ENCODE results near the gene SPI1.

SPI1 gene

GRCh38 chr11:47378010-47378835, at the start of gene SPI1:
TSS of gene SPI1 (minus strand) at chr11:47378547. CDS start at chr11:47378353, 194 bp downstream.
- DNase-seq (ENCODE audit: low read depth in 2 of 2), result no peak

GRCh38 chr11:47426062-47426956, 48.0 kb upstream of the SPI1 start, which contains the start of gene PSMC3:
TSS of gene PSMC3 (minus strand) at chr11:47426439. CDS start at chr11:47426279, 160 bp downstream.
- peak; percentile 97 to 99 for DNase-seq (ENCODE audit: low read depth in 2 of 2)

GRCh38 chr11:47425611-47426010, 47.3 kb upstream of the SPI1 start:
- no peak for DNase-seq (ENCODE audit: low read depth in 2 of 2)

DNA sequence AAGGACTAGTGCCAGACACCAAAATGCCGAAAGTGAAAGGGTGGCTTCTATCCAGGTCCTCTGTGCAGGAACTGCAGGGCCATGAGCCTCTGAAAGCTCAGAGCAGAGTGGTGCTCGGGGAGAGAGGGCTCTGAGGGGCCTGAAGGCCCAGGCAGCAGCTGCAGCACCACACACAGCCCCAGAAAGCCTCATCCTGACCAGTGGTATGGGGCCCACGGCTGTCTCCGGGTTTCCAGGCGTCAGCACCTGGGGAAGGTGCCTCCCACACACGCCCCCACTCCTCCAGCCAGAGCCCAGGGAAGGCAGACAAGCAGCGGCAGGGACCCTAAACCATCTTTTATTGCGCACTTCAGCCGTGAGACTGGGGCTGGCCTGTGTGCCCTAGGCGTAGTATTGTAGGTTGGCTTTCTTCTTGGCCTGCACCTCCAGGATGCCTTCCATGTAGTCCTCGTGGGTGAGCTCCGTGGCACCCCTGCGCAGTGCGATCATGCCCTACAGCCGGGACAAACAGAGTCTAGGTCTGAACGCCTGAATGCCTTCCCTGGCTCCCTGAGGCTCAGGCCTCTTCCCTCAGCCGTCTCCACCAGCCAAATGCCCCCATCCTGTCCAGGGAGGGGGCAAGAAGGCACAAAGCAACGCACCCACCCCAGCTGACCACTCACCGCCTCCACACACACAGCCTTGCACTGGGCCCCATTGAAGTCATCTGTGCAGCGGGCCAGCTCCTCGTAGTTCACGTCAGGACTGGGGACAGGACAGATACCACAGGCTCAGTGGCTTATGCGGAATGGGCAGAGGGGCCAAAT, 40.3 kb upstream of the SPI1 start:
- DNase-seq (ENCODE audit: low read depth in 2 of 2), result no peak

GRCh38 chr11:47417712-47418111, 39.4 kb upstream of the SPI1 start:
- no peak for DNase-seq (ENCODE audit: low read depth in 2 of 2)

DNA sequence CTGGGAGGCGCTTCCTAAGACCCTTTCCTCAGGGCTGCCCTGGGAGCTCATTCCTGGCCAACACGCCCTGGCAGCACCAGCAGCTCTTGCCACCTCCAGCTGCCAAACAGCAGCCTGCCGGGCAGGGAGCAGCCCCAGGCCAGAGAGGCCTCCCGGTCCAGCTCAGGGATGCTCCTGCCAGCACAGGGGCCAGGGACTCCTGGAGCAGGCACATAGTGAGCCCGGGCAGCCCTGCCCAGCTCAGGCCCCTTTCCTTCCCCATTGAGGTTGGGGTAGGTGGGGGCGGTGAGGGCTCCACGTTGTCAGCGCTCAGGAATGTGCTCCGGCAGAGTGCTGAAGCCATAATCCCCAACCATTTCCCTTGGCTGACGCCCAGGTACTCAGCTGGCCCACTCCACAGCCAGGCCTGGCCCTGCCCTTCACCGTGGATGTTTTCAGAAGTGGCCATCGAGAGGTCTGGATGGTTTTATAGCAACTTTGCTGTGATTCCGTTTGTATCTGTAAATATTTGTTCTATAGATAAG, 37.7 kb upstream of the SPI1 start:
- no peak for DNase-seq (ENCODE audit: low read depth in 2 of 2)

DNA sequence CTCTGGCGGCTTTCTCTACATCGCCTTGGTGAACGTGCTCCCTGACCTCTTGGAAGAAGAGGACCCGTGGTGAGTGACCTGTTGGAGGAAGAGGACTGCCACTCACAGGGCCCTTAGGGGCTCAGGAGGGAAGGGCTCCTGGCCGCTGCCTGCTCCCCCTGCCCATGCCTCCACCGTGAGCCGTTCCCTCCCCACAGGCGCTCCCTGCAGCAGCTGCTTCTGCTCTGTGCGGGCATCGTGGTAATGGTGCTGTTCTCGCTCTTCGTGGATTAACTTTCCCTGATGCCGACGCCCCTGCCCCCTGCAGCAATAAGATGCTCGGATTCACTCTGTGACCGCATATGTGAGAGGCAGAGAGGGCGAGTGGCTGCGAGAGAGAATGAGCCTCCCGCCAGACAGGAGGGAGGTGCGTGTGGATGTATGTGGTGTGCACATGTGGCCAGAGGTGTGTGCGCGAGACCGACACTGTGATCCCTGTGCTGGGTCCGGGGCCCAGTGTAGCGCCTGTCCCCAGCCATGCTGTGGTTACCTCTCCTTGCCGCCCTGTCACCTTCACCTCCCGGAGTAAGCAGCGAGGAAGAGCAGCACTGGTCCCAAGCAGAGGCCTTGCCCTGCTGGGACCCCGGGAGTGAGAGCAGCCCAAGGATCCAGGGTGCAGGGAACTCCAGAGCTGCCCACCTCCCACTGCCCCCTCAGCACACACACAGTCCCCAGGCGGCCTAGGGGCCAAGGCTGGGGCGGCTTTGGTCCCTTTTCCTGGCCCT, 36.9 kb upstream of the SPI1 start:
- no peak for DNase-seq (ENCODE audit: low read depth in 2 of 2)

GRCh38 chr11:47414685-47415070, 36.3 kb upstream of the SPI1 start:
- no peak for DNase-seq (ENCODE audit: low read depth in 2 of 2)

- DNase-seq (ENCODE audit: low read depth in 2 of 2), result no peak
Measured at GRCh38 chr11:47413908-47414684, 35.7 kb upstream of the SPI1 start.

DNA sequence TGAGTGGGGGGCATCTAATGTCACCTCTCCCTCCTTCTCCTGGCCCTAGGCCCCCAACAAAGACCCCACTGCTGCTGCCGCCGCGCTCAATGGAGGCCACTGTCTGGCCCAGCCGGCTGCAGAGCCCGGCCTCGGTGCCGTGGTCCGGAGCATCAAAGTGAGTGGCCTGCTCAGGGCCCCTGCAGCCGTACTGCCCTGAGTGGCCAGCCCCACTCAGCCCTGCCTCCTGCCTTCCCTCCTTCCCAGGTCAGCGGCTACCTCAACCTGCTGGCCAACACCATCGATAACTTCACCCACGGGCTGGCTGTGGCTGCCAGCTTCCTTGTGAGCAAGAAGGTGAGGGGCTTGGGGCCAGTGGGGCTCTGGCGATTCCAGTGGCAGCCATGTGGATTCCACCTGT, 35.0 kb upstream of the SPI1 start:
- DNase-seq (ENCODE audit: low read depth in 2 of 2), result no peak

- DNase-seq (ENCODE audit: low read depth in 2 of 2), result no peak
Measured at GRCh38 chr11:47411884-47412746, 33.8 kb upstream of the SPI1 start.

DNA sequence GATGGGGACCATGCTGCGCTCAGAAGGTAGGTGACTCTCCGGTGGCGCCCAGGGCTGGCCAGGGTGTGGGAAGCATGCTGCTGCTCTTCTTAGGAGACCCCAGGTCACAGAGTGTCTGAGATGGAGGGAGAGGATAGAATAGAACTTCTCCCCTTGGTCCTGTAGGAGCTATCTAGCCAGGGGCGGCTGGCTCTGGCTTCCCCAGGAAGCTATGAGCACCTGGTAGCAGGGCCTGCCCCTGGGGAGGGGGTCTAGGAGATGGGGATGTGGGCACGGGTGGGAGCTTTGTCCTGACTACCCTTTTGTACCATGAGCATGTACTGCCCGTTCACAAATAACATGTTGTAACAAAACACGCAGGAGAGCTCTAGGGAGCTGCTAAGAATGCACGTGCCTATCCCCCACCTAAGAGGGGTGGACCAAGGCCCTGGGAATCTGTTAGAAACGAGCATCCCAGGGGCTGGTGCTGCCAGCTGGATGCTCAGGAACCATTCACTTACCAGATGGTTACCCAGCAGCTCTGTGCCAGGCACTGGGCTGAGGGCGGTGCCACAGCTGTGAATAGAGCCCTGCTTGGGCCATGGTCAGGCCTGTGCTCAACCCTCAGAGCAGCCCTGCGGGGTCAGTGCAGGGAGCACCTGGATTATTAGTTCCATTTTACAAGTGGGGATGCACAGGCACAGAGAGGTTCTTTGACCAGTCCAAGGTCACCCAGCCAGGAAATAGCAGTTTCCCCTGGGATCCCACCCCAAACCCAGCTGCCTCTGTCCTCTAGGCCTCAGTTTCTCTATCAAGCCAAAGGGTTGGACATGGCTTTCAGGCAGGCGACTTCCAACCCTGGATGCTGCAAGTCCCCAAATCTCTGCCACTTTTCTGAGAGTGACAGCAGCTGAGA, 32.3 kb upstream of the SPI1 start:
- no peak for DNase-seq (ENCODE audit: low read depth in 2 of 2)

DNA sequence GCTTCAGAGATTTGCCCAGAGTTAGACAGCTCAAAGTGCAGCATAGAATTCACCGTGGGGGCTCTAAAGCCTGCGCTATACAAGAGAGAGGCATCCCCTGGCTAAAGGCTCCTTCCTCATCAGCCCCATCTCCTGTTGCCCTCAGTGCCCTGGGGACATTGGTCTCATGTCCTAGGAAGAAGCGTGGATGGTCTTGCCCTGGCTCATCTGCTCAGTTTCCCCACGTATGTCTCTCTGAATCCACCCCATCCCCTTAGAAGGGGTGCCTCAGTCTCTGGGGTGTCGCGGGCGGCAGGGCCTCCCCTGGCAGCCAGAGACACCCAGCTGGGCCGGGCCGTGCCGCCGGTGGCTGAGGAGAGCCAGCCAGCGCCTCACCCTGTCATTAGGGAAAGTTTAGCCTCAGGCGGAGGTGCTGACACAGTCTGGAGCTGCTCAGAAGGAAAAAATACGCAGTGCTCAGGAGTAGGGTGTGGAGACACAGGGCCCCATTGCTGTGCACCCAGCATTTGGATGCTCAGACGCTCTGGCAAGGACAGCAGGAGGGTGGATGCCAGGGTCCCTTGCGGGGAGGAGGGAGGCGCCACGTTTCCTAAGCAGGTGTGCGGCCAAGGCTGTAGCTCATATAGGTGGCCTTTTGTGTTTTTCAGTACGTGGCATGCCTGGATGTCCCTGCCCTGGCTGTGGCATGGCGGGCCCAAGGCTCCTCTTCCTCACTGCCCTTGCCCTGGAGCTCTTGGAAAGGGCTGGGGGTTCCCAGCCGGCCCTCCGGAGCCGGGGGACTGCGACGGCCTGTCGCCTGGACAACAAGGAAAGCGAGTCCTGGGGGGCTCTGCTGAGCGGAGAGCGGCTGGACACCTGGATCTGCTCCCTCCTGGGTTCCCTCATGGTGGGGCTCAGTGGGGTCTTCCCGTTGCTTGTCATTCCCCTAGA, 31.4 kb upstream of the SPI1 start:
- no peak for DNase-seq (ENCODE audit: low read depth in 2 of 2)

- DNase-seq (ENCODE audit: low read depth in 2 of 2), result no peak
Measured at GRCh38 chr11:47408598-47409439, 30.5 kb upstream of the SPI1 start.

DNA sequence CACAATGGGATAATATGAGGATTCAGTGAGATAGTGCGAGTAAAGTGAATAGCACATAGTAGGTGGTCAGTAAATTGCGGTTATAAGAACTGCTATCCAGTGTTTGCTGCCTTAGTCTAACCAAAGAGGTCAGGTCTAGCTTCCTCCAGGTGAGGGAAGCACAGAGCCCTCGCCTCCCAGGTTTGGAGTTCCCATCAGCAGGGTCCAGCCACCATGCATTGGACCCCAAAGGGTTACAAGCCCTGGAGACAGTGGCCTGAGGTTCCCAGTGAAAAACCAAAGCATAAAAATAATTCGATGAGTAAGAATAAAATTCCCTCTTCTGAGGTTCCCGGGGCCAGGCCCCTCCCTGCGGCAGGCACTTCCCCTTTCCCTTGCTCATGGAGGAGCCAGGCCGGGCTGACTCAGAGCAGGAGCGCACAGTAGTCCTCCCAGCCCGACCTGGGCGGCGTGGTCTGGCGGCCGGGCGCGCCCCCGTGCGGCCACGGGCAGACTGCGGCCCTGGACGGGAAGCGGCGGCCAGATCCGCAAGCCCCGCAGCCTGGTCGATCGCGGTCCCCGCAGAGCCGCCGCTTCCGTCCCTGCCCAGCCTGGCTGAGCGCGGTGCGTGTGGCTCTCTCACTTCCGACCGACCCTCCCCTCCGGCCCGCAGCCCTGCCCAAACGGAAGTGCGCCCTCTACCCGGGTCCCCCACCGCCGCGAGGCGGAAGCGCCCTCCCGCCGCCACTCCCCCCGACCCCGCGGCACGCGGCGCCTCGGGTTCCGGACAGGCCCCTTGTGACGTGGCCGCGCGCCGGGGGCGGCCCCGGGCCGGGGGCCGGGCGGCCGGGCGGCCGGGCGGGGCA, 29.6 kb upstream of the SPI1 start, which contains the start of gene SLC39A13:
Gene SLC39A13 (plus strand): TSS at position 845 of the 845 bp plus-strand sequence. CDS start 1,505 bp downstream, outside the sequence.
- DNase-seq (ENCODE audit: low read depth in 2 of 2), result peak; percentile 81 to 87

Data from stimulated activated CD8-positive, alpha-beta memory T cell treated with anti-CD3 and anti-CD28 coated beads, Interleukin-2, amount 100 ng/mL, for 1 hour (primary cell).